Measurements from ENCODE around the gene DUSP22.

The DUSP22 gene

DNA sequence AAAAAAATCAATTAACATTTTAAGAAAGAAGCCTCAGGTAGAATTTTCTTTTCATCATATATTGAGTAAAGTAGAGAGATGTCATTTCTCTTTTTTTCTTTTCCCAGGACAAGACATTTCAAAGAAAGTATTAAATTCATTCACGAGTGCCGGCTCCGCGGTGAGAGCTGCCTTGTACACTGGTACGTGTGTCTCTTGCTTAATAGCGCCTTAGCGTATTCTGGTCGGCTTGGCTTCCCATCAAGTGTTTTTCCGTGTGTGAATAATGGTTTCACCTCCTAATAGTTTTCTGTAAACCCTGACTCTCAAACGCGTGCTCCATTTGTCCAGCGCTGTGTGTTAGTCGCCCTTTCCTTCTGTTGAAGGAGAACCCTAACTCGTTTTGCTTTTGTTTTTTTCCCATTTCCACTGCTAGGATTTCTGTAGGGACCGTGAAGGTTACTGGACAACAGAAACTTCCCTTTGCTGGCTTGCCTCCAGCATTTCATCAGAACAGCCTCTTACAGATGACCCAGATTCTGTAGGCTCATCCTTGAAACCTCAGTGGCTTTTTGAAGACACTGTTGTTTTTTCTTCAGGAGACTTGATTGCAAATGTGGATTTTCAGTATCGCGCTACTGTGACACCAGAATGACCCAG is 53.6 kb downstream of the DUSP22 start:
- no peak for DNase-seq (ENCODE audit: insufficient read length)
- FAIRE-seq = no peak
- TF ChIP-seq POLR2A (IDR thresholded peaks at IDR 0.05; ENCODE audit: low read depth, low read length) (no peak), TAF1 (IDR thresholded peaks at IDR 0.05; ENCODE audit: borderline replicate concordance, low read depth, low read length) (no peak), POLR2AphosphoS5 (IDR thresholded peaks at IDR 0.05; ENCODE audit: low read depth, low read length) (no peak)

DNA sequence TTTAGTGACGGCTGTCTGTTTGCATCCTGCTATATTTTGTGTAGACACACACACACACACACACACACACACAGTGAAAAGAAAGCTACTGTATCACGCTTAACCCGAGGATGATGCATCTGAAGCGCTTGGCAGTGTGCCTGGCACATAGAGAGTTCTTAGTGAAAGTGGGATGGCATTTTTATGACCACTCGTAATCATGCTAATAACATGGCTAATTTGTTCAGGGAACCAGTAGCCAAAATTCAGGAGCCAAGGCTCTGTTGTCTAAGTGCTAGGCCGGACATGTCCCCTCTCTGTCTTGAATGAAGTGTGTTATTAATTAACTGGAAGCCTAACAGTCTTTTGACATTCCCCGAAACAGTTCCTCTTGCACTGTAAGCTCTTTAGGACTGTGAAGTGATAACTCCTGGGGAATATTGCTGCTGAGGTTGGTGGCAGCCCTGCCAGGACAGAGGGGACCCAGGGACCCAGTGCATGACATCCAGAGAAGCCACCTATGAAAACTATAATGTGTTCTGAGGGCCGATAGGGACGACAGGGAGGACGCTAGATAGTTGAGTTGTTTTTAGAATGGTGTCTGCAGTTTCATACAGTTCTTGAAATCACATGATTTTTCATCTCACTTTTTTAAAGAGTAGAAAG is 54.2 kb downstream of the DUSP22 start:
- peak; percentile 21 for FAIRE-seq
- TF ChIP-seq POLR2AphosphoS5 (IDR thresholded peaks at IDR 0.05; ENCODE audit: low read depth, low read length) (no peak), POLR2A (IDR thresholded peaks at IDR 0.05; ENCODE audit: low read depth, low read length) (no peak), TAF1 (IDR thresholded peaks at IDR 0.05; ENCODE audit: borderline replicate concordance, low read depth, low read length) (no peak)
- no peak for DNase-seq (ENCODE audit: insufficient read length)

DNA sequence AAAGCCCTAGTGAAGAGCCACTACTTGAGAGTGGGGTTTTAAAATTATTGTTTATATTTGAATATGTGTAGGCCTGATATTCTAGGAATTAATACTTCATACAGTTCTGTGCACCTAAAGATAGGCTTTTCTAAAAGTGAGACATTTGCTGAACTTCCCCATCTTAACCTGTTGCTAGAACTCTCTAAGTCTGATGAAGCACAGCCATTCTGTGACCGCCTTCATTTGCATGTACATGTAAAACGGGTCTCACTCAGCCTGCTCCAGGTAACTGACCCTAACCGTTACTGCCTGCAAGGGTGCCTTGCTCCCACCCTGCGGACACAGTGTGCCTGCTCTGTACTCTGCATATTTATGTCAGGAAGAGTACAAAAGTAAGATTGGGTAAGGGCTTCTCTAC is 54.9 kb downstream of the DUSP22 start:
- DNase-seq (ENCODE audit: insufficient read length) (no peak), FAIRE-seq (peak; percentile 86)
- TF ChIP-seq POLR2A (IDR thresholded peaks at IDR 0.05; ENCODE audit: low read depth, low read length) = no peak
- TF ChIP-seq POLR2AphosphoS5 (IDR thresholded peaks at IDR 0.05; ENCODE audit: low read depth, low read length) = no peak
- TF ChIP-seq TAF1 (IDR thresholded peaks at IDR 0.05; ENCODE audit: borderline replicate concordance, low read depth, low read length) = no peak

- TF ChIP-seq POLR2AphosphoS5 (IDR thresholded peaks at IDR 0.05; ENCODE audit: low read depth, low read length) = no peak
- TF ChIP-seq TAF1 (IDR thresholded peaks at IDR 0.05; ENCODE audit: borderline replicate concordance, low read depth, low read length) = no peak
- no peak for TF ChIP-seq POLR2A (IDR thresholded peaks at IDR 0.05; ENCODE audit: low read depth, low read length)
- FAIRE-seq (no peak), DNase-seq (ENCODE audit: insufficient read length) (no peak)
Observed at GRCh38 chr6:347951-348859, 55.9 kb downstream of the DUSP22 start.

GRCh38 chr6:348860-349396 is 56.6 kb downstream of the DUSP22 start:
- DNase-seq (ENCODE audit: insufficient read length) (no peak), FAIRE-seq (no peak)
- TF ChIP-seq POLR2A (IDR thresholded peaks at IDR 0.05; ENCODE audit: low read depth, low read length) (no peak), POLR2AphosphoS5 (IDR thresholded peaks at IDR 0.05; ENCODE audit: low read depth, low read length) (no peak; the same call in 1 of the 2 replicates), TAF1 (IDR thresholded peaks at IDR 0.05; ENCODE audit: borderline replicate concordance, low read depth, low read length) (no peak)

- no peak for TF ChIP-seq POLR2A (IDR thresholded peaks at IDR 0.05; ENCODE audit: low read depth, low read length)
- TF ChIP-seq POLR2AphosphoS5 (IDR thresholded peaks at IDR 0.05; ENCODE audit: low read depth, low read length) = no peak
- TF ChIP-seq TAF1 (IDR thresholded peaks at IDR 0.05; ENCODE audit: borderline replicate concordance, low read depth, low read length) = no peak
Observed at GRCh38 chr6:349491-349921, 57.2 kb downstream of the DUSP22 start.

DNA sequence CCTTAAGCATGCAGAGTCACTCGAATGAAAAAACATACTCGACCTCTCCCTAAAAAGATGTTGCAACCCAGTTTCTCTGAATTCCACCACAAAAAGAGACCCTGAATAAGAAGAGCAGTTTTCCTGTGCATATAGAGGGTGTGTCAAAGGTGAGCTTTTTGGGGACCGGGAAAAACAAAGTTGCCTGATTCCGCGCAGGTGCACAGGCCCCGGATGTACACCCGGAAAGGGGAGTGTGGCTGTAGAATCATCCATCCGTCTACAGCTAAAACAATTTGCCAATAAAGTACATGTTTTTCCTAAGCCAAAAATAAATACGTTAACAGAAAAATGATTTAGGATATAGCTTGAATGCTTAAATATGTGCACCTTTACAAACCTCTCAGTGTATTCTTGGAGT is 58.1 kb downstream of the DUSP22 start:
- FAIRE-seq = no peak
- TF ChIP-seq POLR2AphosphoS5 (IDR thresholded peaks at IDR 0.05; ENCODE audit: low read depth, low read length) = no peak
- TF ChIP-seq TAF1 (IDR thresholded peaks at IDR 0.05; ENCODE audit: borderline replicate concordance, low read depth, low read length) = no peak
- no peak for TF ChIP-seq POLR2A (IDR thresholded peaks at IDR 0.05; ENCODE audit: low read depth, low read length)
- no peak for DNase-seq (ENCODE audit: insufficient read length)

More at GRCh38 chr6:349491-349921, 57.2 kb downstream of the DUSP22 start:
- DNase-seq (ENCODE audit: insufficient read length) (no peak), FAIRE-seq (no peak)

GRCh38 chr6:351011-351866 is 59.0 kb downstream of the DUSP22 start:
- TF ChIP-seq POLR2AphosphoS5 (IDR thresholded peaks at IDR 0.05; ENCODE audit: low read depth, low read length) (no peak), TAF1 (IDR thresholded peaks at IDR 0.05; ENCODE audit: borderline replicate concordance, low read depth, low read length) (no peak), POLR2A (IDR thresholded peaks at IDR 0.05; ENCODE audit: low read depth, low read length) (no peak)
- DNase-seq (ENCODE audit: insufficient read length) (no peak), FAIRE-seq (no peak)

- FAIRE-seq (no peak), DNase-seq (ENCODE audit: insufficient read length) (no peak)
- TF ChIP-seq TAF1 (IDR thresholded peaks at IDR 0.05; ENCODE audit: borderline replicate concordance, low read depth, low read length) (no peak), POLR2A (IDR thresholded peaks at IDR 0.05; ENCODE audit: low read depth, low read length) (no peak; the same call in 1 of the 2 replicates), POLR2AphosphoS5 (IDR thresholded peaks at IDR 0.05; ENCODE audit: low read depth, low read length) (no peak)
Observed at GRCh38 chr6:351867-352289, 59.6 kb downstream of the DUSP22 start.

GRCh38 chr6:352474-352873 is 60.2 kb downstream of the DUSP22 start:
- DNase-seq (ENCODE audit: insufficient read length) = no peak
- FAIRE-seq = no peak
- TF ChIP-seq TAF1 (IDR thresholded peaks at IDR 0.05; ENCODE audit: borderline replicate concordance, low read depth, low read length) (no peak), POLR2A (IDR thresholded peaks at IDR 0.05; ENCODE audit: low read depth, low read length) (no peak)
